ENCODE data around the gene ZNF593OS. TPM values are rescaled to one million over a fixed set of nuclear protein-coding genes. Genes with fewer than 3 reads are reported as not detected.

Gene ZNF593OS
- total RNA-seq, 2 donors from 2014 or later: not detected

DNA sequence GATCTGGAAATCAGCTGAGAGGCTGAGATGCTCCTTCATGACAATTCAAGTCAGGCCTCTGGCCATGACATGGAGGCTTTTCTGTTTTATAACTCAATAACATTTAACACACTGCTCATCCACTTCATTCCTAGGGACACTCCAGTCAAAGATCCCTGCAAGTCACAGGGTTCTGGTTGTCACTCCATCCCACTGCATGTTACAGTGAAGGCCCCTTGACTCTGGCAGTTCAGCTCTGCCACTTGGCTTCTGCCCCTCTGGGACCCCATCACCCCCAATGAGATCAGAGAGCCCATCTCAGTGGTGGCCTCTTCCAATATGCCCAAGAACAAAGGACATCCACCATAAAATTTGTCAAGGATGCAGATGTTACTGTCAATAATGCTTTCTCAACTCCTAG lies 22.7 kb downstream of the ZNF593OS start:
- H3K27ac Mint-ChIP-seq: no peak overlapping the region
- no peaks in the 10 kb centered on the region for H3K9me3 Mint-ChIP-seq
- ATAC-seq (no peak), DNase-seq (ENCODE audit: low spot score in 2 of 2) (no peak)
- no peaks in the 10 kb centered on the region for H3K36me3 Mint-ChIP-seq

DNA sequence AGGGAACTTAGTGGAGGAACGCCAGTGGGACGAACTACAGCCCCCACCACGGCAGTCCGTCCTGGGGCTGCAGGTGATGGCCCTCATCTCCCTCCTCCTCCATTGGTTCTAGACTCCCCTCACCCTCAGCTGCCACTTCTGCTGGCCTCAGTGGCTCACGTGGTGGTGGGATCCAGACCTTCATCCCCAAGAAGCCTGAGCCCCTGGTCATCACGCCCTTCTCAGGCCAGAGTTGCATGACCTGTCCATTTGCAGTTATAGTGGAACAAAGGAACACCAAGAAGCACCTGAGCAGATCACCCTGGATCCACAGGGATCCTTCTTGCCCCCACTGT lies 25.7 kb downstream of the ZNF593OS start:
- no peaks in the 10 kb centered on the region for H3K36me3 Mint-ChIP-seq
- H3K27ac Mint-ChIP-seq: no peak overlapping the region
- ATAC-seq (no peak), DNase-seq (ENCODE audit: low spot score in 2 of 2) (no peak)
- no peaks in the 10 kb centered on the region for H3K9me3 Mint-ChIP-seq

DNA sequence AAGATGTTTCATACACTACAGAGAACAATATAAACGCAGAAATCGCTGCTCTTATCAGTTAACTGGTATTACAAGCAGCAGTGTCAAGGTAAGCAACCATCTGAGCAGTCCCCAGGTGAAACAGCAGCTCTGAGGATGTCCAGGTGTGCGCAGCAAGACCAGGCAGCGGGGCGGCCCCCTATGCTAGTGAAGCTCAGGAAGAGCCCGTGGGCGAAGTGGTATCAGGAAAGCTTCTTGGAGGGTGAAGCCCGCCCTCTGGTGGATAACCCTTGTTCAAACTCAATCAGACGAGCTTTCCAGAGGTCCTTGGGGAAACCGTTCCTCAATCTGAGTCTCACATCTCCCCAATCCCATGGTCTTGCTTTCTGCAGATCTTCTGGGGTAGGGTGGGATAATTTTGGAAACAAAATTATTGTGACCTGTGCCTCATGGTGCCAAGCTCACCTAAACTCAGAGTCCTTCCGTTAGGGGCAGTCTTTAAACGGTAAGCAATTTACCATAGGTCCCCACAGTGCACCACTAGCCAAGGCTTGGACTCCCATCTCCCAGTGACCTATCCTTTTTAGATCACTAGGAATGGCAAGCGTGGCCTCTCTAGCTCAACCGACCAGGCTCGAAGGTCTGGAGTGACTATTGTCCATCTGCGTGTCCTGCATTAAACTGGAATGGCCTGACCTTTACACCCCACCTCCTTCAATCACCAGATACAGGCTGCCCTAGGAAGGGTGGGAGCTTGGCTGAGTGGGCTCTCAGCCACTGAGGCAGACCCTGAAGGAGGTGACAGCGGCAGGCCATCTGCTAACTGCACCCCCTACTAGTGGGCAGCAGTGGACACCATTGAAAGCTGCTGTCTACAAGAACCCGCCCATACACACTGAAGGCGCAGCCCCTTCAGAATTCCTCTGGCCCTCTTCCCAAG lies 26.3 kb downstream of the ZNF593OS start:
- H3K27ac Mint-ChIP-seq: no peak overlapping the region
- H3K9me3 Mint-ChIP-seq: no peaks in the 10 kb centered on the region
- peak; percentile 73 to 74 for DNase-seq (ENCODE audit: low spot score in 2 of 2)
- ATAC-seq: peak; percentile 94 to 96
- H3K36me3 Mint-ChIP-seq: no peaks in the 10 kb centered on the region

DNA sequence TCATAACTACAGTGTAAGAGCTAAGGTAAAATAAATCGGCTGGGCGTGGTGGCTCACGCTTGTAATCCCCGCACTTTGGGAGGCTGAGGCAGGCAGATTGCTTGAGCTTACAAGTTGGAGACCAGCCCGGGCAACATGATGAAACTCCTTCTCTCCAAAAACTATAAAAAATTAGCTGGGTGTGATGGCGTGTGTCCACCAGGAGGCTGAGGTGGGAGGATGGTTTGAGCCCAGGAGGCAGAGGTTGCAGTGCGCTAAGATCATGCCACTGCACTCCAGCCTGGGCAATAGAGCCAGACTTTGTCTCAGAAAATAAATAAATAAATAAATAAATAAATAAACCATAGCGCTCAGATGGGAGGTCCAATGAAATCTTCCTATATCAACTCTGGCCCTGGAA lies 29.5 kb downstream of the ZNF593OS start:
- DNase-seq (ENCODE audit: low spot score in 2 of 2): no peak

DNA sequence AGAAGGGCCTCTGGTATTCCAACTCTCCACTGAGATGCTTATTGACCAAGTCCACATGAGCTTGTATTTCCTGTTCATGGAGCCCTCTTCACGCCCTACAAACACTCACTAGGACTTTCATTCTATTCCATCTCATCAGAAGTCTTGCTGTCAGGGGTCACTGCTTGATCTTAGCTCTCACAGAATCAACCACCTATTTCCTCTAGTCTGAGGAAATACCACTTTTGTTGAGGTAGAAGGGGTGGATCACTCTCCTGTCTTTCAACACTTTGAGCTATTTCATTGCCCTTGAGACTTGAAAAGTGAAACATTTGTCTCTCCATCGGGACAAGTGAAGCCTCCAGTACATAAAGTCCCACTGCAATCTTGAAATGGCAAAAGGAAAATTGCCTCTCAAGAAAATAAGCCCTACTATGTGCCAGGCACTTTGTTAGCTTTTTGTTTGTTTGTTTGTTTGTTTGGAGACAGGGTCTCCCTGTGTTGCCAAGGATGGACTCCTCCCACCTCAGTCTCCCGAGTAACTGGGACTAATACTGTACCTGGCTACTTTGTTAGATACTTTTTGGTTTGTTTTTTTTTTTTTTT lies 32.6 kb downstream of the ZNF593OS start:
- no peak for ATAC-seq
- H3K9me3 Mint-ChIP-seq: no peaks in the 10 kb centered on the region
- H3K36me3 Mint-ChIP-seq: no peaks in the 10 kb centered on the region
- no peak for DNase-seq (ENCODE audit: low spot score in 2 of 2)
- no peak overlapping the region for H3K27ac Mint-ChIP-seq

More for the DNA sequence above, 29.5 kb downstream of the ZNF593OS start:
- Mint-ChIP-seq H3K27ac (no peak overlapping the region), H3K36me3 (no peaks in the 10 kb centered on the region), H3K9me3 (no peaks in the 10 kb centered on the region)
- no peak for ATAC-seq

DNA sequence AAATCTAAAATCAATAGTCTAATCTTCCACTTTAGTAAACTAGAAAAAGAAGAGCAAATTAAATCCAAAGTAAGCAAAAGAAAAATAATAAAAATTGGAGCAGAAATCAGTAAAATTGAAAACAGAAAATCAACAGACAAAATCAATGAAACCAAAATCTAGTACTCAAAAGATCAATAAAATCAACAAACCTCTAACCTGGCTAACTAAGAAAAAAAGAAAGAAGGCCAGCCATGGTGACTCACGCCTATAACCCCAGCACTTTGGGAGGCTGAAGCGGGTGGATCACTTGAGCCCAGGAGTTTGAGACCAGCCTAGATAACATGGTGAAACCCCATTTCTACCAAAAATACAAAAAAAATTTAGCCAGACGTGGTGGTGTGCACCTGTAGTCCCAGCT lies 37.2 kb downstream of the ZNF593OS start:
- ATAC-seq: no peak
- Mint-ChIP-seq H3K9me3 (no peaks in the 10 kb centered on the region), H3K36me3 (no peaks in the 10 kb centered on the region), H3K27ac (no peak overlapping the region)
- DNase-seq (ENCODE audit: low spot score in 2 of 2): no peak

DNA sequence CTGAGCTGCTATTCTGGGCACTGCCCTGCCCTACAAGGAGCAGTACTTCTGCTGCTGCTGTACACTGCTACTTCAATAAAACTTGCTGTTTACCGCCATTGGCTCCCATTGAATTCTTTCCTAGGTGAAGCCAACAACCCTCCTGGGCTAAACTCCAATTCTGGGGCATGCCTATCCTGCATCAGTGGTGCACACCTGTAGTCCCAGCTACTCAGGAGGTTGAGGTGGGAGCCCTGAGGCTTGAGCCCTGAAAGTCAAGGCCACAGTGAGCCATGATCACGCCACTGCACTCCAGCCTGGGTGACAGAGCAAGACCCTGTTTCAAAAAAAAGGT lies 38.8 kb downstream of the ZNF593OS start:
- ATAC-seq (no peak), DNase-seq (ENCODE audit: low spot score in 2 of 2) (no peak)
- Mint-ChIP-seq H3K36me3 (no peaks in the 10 kb centered on the region), H3K27ac (no peak overlapping the region), H3K9me3 (no peaks in the 10 kb centered on the region)

DNA sequence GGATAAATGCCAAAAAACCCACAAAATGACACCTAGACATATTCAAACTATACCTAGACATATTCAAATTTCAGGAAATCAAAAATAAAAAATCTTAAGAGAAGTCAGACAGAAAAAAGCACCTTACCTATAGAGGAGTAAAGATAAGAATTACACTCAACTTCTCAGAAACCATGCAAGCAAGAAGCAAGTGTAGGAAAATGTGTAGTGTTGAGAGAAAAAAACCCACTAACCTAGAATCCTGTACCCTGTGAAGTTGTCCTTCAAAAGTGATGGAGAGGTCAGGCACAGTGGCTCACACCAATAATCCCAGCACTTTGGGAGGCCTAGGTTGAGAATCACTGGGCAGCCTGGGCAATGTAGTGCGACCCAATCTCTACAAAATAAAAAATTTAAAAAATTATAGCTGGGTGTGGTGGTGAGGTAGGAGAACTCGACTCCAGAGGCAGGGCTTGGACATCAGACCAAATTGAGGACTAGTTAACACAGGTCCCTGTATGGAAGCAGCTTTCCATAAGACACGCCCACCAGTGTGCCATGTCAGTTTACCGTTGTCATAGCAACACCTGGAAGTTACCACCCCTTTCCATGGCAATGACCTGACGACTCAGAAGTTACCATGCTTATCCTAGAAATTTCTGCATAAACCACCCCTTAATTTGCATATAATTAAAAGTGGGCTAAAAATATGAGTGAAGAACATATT lies 39.4 kb downstream of the ZNF593OS start:
- H3K36me3 Mint-ChIP-seq: no peaks in the 10 kb centered on the region
- no peaks in the 10 kb centered on the region for H3K9me3 Mint-ChIP-seq
- no peak for DNase-seq (ENCODE audit: low spot score in 2 of 2)
- ATAC-seq: peak; percentile 57 to 68
- peak overlapping the region in 1 of 2 donors; percentile 6 for H3K27ac Mint-ChIP-seq

DNA sequence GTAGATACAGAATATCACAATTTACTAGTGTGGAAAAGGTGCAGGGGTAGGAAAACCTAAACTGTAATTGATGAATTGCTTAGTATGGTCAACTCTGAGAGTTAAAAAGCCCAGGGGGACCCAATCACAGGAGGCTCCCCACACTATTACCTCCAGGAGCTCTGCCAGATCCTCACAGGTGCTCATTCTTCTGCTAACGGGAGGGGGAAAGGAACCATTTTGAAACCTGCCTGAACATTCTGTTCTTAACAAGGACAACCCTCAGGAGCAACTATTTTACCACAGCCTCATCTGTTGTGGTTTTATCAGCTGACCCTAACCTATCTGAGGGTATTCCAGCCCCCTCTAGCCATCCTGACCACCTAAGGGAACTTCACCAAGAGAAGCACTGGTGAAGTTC lies 40.9 kb downstream of the ZNF593OS start:
- H3K9me3 Mint-ChIP-seq: no peaks in the 10 kb centered on the region
- no peak overlapping the region for H3K27ac Mint-ChIP-seq
- no peaks in the 10 kb centered on the region for H3K36me3 Mint-ChIP-seq
- ATAC-seq (no peak), DNase-seq (ENCODE audit: low spot score in 2 of 2) (no peak)

DNA sequence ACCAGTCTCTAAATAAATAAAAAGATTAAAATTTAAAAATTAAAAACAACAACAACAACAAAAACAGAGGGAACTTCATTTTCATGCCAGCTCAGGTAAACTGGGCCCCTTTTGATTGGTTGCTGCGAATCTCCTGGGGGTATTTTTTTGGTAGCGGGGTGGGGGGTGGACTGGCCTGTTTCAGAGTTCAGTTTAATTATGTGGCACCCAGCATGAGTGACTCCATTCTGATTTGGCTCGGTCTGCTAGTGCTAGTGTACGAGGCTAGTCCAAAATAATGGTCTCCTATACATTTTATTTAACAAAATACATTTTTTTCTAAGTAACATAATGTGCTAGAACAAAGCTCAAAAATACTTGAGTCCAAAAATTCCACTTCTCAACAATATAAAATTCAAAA lies 41.9 kb downstream of the ZNF593OS start:
- Mint-ChIP-seq H3K36me3 (no peaks in the 10 kb centered on the region), H3K9me3 (no peaks in the 10 kb centered on the region), H3K27ac (no peak overlapping the region)
- DNase-seq (ENCODE audit: low spot score in 2 of 2) (no peak), ATAC-seq (no peak)

DNA sequence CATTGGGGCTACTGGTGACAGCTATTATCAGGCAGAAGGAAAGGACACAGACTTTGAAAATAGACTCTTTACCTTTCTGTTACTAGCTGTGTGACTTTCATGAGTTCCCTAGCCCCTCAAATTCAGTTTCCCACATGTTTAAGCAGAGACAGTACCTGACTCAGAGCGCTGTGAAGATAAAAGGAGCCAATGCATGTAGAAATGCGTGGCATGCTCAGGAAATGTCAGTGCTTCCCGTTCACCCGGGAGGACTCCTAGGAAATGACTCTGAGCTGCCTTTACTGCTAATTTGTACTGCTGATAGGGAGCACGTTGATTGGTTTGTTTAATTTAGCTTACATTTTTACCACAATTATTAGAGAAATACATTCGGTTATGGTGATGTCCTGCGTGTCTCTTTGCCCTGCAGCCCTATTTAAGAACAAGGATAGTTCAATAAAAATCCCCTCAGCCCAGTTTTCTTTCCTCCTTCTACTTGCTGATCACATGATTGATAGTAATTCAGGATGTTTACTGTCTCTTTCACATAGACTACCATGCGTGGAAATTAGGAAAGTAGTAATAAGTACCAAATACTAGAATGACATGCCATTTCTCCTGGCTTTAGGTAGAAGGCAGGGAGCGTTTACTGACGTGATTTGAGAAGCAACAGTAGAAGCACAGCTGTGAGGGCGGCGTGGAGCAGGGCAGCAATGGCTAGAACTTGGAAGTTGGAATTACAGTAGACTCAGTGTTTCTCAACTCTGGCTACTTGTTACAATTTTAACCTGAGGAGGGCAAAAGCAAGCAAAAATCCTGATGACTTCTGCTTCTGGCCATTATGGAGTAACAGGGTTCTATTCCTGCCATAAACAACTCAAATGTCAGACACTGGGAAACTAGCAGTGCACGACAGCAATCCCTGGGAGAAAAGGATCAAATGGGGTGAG lies 44.1 kb downstream of the ZNF593OS start:
- DNase-seq (ENCODE audit: low spot score in 2 of 2) (no peak), ATAC-seq (peak; percentile 12 to 47)
- Mint-ChIP-seq H3K27ac (peak overlapping the region; percentile 51 to 78), H3K36me3 (peaks cover 0 to 2% of the 10 kb centered on the region in 2 donors), H3K9me3 (no peaks in the 10 kb centered on the region)

DNA sequence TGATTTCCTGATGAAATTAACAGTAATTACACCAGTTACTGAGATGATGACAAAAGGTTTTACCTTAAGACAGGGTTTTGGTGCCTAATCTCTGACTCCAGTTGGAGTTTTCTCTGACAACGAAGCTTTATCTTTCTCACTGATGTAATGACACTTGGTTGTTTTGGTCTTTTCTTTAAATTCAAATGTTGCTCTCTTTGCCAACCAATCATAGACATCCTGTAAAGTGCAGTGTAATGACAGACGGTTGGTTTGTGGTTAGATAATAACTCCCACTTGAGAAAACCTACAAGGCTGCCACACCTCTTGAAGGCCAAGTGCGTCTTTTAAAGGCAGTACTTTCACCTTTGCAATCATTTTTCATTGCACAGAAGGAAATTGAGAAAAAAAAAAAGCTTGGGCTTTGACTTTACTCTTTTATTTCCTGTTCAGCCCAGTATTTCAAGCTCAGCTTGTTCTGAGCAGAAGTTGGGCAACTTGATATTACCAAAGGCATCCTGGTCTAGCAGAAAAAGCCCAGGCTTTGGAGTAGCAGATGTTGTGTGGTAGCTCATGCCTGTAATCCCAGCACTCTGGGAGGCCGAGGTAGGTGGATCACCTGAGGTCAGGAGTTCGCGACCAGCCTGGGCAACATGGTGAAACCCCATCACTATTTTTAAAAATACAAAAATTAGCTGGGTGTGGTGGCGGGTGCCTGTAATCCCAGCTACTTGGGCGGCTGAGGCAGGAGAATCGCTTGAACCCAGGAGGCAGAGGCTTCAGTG lies 45.1 kb downstream of the ZNF593OS start:
- Mint-ChIP-seq H3K27ac (peak overlapping the region; percentile 90 to 95), H3K36me3 (peaks cover 0 to 12% of the 10 kb centered on the region in 2 donors), H3K9me3 (no peaks in the 10 kb centered on the region)
- DNase-seq (ENCODE audit: low spot score in 2 of 2): peak in 1 of 2 donors; percentile 41
- peak; percentile 81 to 97 for ATAC-seq

DNA sequence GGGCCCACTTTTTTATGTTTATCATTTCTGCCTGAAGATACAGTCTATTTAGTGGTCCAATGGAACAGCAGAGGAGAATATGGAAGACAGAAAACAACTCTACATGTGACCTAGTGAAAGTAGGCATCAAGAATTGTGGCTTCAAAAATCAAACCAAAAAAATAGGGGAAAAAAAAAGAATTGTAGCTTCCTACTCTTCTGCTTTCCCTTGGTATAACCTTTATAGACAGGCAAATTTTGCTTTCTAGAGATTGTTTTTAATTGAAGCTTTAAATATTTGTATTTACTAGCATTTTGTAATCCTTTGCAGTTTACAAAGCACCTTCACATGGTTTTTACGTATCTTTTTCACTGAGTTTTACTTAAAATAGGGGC lies 45.7 kb downstream of the ZNF593OS start:
- Mint-ChIP-seq H3K9me3 (no peaks in the 10 kb centered on the region), H3K36me3 (peaks cover 0 to 12% of the 10 kb centered on the region in 2 donors), H3K27ac (peak overlapping the region; percentile 90 to 95)
- ATAC-seq (no peak), DNase-seq (ENCODE audit: low spot score in 2 of 2) (no peak)

DNA sequence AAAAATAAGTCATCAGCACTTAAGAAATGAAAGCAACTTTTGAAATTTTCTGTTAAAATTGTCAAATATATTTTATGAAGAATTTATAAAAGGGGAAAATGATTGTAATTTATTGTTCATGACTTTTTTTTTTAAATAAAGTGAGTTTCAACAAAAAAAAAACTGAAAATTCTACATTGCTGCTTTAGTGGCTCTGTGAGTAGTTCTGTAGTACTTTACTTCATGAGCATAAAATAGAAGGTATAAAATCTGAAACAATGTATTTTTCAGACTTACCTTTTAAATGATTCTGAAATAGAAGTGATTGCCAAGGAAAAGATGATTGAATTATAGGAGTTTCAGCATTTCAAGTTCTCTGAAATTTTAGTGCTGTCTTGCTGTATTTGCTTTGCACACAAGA lies 46.2 kb downstream of the ZNF593OS start:
- peaks cover 0 to 12% of the 10 kb centered on the region in 2 donors for H3K36me3 Mint-ChIP-seq
- no peak for ATAC-seq

DNA sequence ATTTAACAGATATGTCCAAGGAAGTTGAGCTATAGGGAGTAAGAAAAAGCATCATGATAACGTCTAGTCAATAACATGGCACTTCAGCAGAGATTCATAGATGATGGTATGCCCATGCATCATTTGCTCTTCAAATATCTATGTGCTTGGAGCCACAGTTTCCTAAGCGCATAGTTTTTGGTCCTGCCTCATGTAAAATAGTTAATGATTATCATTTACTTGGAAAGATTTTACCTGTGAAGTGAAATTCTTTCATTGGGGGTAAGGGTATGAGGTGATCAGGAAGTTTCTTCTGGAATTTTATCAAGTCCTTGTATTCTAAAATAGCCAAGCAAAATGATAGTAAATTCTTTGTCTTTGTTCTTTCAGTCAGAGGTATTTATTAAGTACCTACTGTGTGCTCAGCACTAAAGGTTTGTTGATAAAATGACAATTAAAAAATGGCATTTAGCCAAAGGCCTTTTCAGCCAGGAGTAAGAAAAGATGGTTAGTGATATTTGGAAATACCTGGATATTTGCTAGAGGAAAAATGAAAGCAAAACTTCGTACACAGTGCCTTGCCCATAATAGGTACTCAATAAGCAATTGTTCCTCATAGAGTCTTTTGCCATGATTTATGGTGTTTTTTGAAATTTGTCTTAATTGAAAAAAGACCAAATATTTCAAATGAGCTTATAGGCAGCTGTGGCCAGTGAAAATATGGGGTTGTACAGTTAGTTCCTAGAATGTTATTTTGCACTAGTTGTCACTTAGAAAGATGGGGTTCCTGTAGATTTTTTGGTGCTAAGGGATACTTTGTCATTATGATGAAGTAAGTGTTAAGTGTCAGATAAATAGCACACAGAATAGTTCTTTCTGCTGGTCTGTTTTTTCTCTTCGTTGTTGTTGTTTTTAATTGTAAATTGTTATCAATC lies 47.0 kb downstream of the ZNF593OS start:
- H3K27ac Mint-ChIP-seq: no peak overlapping the region
- H3K36me3 Mint-ChIP-seq: peaks cover 0 to 12% of the 10 kb centered on the region in 2 donors
- no peaks in the 10 kb centered on the region for H3K9me3 Mint-ChIP-seq
- no peak for DNase-seq (ENCODE audit: low spot score in 2 of 2)
- ATAC-seq: no peak

More for the DNA sequence above, 46.2 kb downstream of the ZNF593OS start:
- peak overlapping the region; percentile 90 to 95 for H3K27ac Mint-ChIP-seq
- DNase-seq (ENCODE audit: low spot score in 2 of 2): no peak
- no peaks in the 10 kb centered on the region for H3K9me3 Mint-ChIP-seq

Measured in activated naive CD4-positive, alpha-beta T cell treated with anti-CD3 and anti-CD28 coated beads, Interleukin-2, amount 50 U/mL, for 72 hours (primary cell).